GF-D8 (cell line): ENCODE data around the gene PIP5K1C.

ENCODE experiments used
- DNase-seq: peaks from one replicate; lab custom pipeline; 2025; lab: John Stamatoyannopoulos, UW

The PIP5K1C gene

DNA sequence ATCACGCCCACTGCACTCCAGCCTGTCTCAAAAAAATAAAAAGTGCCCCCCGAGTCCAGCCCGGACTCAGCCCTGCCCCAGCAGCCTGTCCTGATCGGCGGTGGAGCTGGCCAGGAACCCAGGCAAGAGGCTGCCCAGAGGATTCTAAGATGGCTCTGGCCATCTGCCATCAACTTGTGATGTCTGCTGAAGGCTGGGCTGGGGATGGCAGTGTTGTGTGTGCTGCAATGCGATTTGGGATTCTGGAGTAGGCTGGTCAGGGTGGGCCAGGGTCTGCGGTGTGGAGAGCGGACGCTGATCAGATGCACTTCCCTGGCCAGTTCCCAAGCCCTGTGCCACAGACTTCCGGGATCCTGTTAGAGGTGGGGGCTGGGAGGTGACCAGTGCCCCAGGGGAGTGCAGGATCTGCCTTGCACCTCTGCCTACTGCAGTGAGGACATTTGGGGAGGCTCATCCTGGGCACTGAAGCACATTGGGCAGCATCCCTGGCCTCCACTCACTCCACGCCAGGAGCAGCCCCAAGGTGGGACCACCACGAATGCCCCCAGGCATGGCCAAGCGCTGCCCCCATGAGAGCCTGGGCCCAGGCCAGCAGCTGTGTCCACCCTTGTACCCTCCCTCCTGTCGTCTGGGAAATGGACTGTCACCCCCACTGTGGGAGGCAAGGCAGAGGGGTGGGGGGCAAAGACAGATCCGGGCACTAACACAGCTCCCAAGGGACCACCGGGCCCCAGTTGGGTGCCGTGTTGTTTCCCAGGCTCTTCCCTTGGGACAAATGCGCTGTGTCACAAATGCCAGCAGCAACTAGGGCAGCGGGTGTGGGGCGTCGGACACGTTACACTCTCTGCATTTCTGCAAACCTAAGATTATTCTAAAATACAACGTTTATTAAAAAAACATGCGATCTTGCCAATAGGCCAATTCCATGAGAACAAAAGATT, 90.2 kb downstream of the PIP5K1C start:
- DNase-seq = no peak

DNA sequence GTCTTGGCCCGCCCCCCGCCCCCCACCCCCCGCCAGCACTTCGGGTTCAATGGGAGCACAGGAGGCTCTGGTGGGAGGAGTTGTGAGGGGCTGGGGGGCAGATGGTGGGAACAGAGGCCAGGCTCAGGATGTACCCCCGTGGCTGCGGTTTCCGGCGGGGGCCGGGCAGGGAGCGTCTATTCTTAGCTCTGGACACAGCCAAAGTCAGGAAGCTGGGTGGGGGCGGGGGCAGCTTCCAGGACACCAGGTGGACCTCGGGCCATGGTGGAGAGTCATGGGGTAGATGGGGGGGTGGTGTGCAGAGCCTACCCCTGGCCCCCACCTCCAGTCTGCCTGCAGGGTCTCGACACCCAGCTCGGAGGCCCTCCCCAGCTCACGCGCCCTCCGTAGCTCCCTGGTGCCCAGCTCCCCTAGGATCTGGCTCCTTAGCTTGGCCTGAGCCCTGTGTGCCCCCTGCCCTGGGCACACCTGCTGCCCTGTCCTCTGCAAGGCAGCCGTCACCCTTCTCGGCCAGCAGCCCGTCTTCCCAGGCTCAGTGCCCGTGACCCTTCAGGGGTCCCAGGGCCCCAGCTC, 91.4 kb downstream of the PIP5K1C start:
- DNase-seq = peak; percentile 74

- peak; percentile 84 for DNase-seq
These were observed 92.1 kb downstream of the PIP5K1C start for GRCh38 chr19:3608079-3608641.

- DNase-seq = peak; percentile 20
These were observed 92.8 kb downstream of the PIP5K1C start for GRCh38 chr19:3607303-3608078.

- peak; percentile 13 for DNase-seq
These were observed 93.5 kb downstream of the PIP5K1C start, which contains the start of gene TBXA2R for GRCh38 chr19:3606690-3607289. TBXA2R (minus strand) TSS chr19:3606875; CDS start chr19:3600634, 6,241 bp downstream.

DNA sequence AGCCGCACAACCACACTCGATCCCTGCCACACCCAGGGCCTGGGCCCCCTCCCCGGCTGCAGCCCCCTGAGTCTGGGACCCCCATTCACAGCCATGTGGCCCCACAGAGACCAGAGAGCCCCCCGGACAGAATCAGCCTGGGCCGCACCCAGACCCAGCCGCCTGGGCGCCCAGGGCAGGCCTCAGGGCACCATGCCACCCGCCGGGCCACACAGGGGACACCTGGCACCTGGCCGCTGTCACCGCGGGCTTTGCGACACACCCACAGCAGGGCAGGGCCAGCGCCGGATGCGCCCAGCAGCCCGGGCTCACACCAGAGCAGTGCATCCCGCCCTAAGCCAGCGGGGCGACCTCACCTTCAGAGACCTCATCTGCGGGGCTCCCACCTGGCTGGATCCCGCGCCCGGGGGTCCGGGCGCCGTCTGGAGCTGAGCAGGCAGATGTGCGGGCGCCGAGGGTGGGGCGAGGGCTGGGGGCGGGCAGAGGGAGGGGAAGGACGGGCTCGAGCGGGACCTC, 94.0 kb downstream of the PIP5K1C start:
- no peak for DNase-seq

- DNase-seq = no peak
These were observed 94.5 kb downstream of the PIP5K1C start for GRCh38 chr19:3605770-3606169.

GRCh38 chr19:3605361-3605760, 94.9 kb downstream of the PIP5K1C start:
- DNase-seq = no peak

DNA sequence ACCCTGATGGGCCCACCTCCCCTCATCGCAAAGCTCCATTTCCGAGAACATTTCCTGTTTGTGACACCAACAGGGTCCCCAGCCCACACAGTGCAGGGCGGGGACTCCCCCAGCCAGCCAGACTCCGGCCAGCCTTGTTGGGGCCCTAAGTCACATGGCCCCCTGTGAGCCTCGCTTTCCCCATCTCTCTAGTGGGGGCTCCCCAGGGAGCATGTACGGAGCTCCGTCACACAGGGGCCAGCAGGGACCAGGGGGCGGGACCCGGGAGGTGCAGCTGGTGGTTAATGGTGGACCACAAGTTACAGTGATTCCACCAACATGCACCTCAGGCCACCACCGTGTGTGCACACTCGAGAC, 95.3 kb downstream of the PIP5K1C start:
- no peak for DNase-seq

GRCh38 chr19:3604227-3604986, 95.9 kb downstream of the PIP5K1C start:
- DNase-seq = no peak

DNA sequence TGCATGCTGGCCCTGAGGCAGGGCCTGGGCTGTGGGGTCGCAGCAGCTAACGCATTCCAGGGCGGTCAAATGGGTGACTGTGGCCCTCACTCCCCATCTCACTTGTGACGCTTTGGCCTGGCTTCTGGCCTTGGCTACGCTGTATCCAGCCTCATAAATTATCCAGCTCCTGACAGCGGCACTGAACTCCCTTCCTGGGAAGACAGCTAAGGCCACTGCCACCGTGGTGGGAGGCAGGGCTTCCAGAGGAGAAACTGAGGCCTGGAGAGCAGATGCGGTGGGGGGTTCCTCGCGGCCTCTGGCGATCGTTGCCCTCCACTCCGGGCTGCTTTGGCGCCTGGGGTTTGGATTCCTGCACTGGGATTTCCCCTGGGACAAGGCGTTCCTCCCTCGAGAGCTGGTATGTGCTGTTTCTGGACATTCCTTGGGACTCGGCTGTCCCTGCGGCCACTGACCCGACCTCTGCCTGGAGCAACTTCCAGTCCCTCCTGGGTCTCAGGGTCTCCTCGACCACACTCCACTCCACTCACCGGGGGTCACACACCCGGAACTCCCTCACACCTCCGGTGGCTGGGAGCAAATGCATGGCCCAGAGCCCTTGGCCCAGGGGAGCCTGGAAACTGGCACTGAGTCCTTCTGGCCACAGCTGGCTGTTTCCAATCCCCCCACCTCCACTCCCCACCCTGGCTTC, 97.0 kb downstream of the PIP5K1C start:
- no peak for DNase-seq

DNA sequence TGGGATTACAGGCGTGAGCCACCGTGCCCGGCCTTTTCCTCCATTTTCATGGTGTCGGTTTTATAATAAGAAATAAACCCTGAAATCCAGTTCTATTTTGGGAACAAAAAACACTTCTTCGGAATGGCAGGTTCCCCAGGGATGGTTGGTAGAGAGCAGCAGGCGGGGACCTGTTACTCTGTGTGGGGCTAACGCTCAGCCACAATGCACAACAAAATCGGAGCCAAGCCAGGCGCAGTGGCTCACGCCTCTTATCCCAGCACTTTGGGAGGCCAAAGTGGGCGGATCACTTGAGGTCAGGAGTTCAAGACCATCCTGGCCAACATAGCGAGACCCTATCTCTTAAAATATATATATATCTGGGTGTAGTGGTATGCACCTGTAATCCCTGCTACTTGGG, 99.2 kb downstream of the PIP5K1C start:
- DNase-seq = no peak

DNA sequence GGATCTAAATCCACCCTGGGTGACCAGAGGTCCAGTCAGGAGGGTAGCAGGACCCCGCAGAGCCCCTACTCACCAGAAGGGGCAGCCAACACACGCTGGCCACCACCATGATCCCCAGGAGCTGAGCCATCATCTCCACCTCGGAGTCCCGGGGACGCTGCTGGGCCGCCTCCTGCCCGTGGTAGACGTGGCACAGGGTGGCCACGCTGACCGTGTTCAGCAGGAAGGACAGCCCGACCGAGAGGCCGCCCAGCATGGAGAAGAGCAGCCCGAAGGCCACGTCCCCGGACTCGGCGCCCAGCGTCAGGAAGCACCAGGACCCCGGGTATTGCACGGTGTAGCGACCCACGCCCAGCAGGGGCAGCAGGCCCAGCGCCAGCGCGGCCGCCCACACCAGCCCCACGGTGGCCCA, 100.5 kb downstream of the PIP5K1C start:
- no peak for DNase-seq

- DNase-seq = no peak
These were observed 104.7 kb downstream of the PIP5K1C start for GRCh38 chr19:3595521-3596061.

- no peak for DNase-seq
These were observed 107.1 kb downstream of the PIP5K1C start for GRCh38 chr19:3593156-3593555.

DNA sequence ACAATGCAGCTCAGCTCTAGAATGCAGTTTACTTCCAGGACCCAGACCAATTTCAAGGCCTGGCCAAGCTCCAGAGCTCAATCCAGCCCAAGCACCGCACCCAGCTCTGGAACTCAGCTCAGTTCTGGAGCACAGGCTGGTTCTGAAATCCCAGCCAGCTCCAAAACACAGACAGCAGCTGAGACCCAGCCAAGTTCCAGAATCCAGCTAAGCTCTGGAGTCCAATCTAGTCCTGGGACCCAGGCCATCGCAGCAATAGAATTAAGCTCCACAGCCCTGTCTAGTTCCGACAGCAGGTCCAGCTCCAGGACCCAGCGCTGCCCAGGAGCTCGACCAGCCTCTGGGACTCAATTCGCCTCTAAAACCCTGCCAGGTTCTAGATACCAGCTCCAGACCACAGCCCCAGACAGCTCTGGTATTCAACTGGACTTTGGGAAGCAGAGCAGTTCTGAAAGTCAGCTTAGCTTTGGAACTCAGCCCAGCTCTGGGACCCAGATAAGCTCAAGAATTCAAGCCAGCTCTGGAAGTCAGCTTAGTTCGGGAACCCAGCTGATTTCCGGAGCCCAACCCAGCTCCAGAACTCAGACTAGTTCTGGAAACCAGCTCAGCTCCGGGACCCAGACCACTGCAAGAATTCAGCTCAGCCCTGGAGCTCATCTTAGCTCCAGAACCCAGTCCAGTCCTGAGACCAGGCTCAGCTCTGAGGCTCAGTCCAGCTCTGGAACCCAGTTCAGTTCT, 108.2 kb downstream of the PIP5K1C start:
- DNase-seq = no peak

DNA sequence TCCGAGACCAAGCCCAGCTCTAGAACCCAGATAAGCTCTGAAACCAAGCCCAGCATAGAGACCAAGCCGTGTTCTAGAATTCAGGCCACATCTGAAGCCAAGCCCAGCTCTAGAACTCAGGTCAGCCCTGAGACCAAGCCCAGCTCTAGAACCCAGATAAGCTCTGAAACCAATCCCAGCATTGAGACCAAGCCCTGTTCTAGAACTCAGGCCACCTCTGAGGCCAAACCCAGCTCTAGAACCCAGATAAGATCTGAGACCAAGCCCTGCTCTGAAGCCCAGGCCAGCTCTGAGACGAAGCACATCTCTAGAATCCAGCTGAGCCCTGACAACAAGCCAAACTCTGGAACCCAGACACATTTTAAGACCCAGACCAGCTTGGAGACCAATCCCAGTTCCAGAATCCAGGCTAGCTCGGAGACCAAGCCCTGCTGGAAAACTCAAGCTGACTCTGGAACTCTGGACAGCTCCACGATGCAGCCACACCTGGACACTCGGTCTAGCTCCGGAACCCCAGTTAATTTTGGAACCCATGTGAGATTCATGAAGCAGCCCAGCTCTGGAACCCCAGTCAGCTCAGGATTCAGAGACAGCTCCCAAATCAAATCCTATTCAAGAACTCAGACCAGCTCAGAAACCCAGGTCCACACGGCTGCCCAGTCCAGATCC, 109.1 kb downstream of the PIP5K1C start:
- no peak for DNase-seq

DNA sequence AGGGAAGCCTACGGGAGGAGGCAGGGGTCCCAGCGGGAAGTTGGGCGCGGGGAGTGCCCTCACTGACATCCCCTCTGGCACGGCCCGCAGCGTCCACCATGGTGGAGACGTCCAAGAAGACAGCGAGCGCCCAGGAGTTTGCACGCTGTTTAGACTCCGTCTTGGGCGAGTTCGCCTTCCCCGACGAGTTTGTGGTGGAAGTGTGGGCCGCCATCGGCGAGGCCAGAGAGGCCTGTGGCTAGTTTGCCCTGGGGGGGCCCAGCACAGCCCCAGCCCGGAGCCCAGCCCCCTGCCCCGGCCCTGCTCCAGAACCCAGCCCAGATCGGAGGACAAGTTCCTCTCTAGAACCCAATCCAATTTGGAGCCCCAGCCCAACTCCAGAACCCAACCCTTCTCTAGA, 110.3 kb downstream of the PIP5K1C start:
- no peak for DNase-seq

GRCh38 chr19:3589439-3589838, 110.8 kb downstream of the PIP5K1C start:
- no peak for DNase-seq
